Endodermal cell (in vitro differentiated cells): Measurements from ENCODE around the gene CASZ1. TPM values are rescaled to one million over a fixed set of nuclear protein-coding genes. Genes with fewer than 3 reads are reported as not detected.

Source experiments
- DNase-seq: peaks from one replicate; pipeline ENCODE4 v3.0.0-alpha.2; 2017
- H3K27ac ChIP-seq: 2 replicates; pipeline ENCODE4 v1.5.1; 2013; ENCODE audit warnings: mild to moderate bottlenecking, low read depth, low read length, moderate library complexity
- H3K27me3 ChIP-seq: 2 replicates; pipeline ENCODE4 v1.6.1; 2013; ENCODE audit warnings: mild to moderate bottlenecking, low read length, moderate library complexity; ENCODE audit not compliant: insufficient read depth, control insufficient read depth, poor library complexity, severe bottlenecking
- H3K36me3 ChIP-seq: 2 replicates; pipeline ENCODE4 v1.7.0; 2013; ENCODE audit warnings: mild to moderate bottlenecking, low read length, moderate library complexity; ENCODE audit not compliant: control insufficient read depth, insufficient read depth
- H3K4me1 ChIP-seq: one replicate; pipeline ENCODE4 v1.7.0; 2013; ENCODE audit warnings: low read length; ENCODE audit not compliant: control insufficient read depth, insufficient read depth
- H3K4me3 ChIP-seq: 2 replicates; pipeline ENCODE4 v1.5.1; 2013; ENCODE audit warnings: mild to moderate bottlenecking, low read length, moderate library complexity
- H3K9ac ChIP-seq: 2 replicates; pipeline ENCODE4 v1.6.1; 2013; ENCODE audit warnings: mild to moderate bottlenecking, low read length, moderate library complexity; ENCODE audit not compliant: poor library complexity, severe bottlenecking; ENCODE audit errors: extremely low read depth
- H3K9me3 ChIP-seq: 2 replicates; pipeline ENCODE4 v1.6.1; 2013; ENCODE audit warnings: mild to moderate bottlenecking, low read length, moderate library complexity; ENCODE audit not compliant: control insufficient read depth
- H3K27ac Mint-ChIP-seq: 2 replicates; pipeline ENCODE4 v1.8.0; 2020; ENCODE audit warnings: mixed read lengths
- H3K27me3 Mint-ChIP-seq: 2 replicates; pipeline ENCODE4 v1.8.0; 2021; ENCODE audit warnings: mild to moderate bottlenecking, mixed read lengths; ENCODE audit not compliant: insufficient read depth
- H3K36me3 Mint-ChIP-seq: 2 replicates; pipeline ENCODE4 v1.8.0; 2020; ENCODE audit warnings: low read depth, mixed read lengths
- H3K4me1 Mint-ChIP-seq: 2 replicates; pipeline ENCODE4 v1.8.0; 2020; ENCODE audit warnings: mixed read lengths
- H3K4me3 Mint-ChIP-seq: 2 replicates; pipeline ENCODE4 v1.8.0; 2020; ENCODE audit warnings: mild to moderate bottlenecking, moderate library complexity, mixed read lengths
- H3K9me3 Mint-ChIP-seq: 2 replicates; pipeline ENCODE4 v1.8.0; 2020; ENCODE audit warnings: mild to moderate bottlenecking, mixed read lengths
- WGBS, 2 experiments: methylation state at CpG; one replicate each; pipeline versions ENCODE4 v1.1.5 to v1.1.7; 2013; ENCODE audit warnings: missing lambda C conversion rate in 2 of 2, mixed read lengths in 1 of 2; ENCODE audit not compliant: insufficient coverage in 1 of 2, insufficient read length in 1 of 2; 5-methylcytosine and 5-hydroxymethylcytosine counted together
- total RNA-seq, 2 donors: library from RNA; stranded (reverse); fragmentation: NEBNext Ultra II Directional in 1 of 2; extraction: Animal tissue kit (Norgen Biotek cat#: 25700) in 1 of 2; gene quantifications; 2 replicates in 1 of 2; 3 replicates in 1 of 2; pipeline ENCODE4 v1.2.1, GENCODE V29; 2021
- TF ChIP-seq, protein P1 (sequence below): fragments of 200-600 bp; sonication (generic); conservative IDR thresholded peaks from 2 replicates; pipeline ENCODE4 v1.5.0; 2021; ENCODE audit warnings: antibody characterized with exemption, mild to moderate bottlenecking

CASZ1 gene
- total RNA-seq, 2 donors from 2014 or later = 3.5 to 5.9 TPM

DNA sequence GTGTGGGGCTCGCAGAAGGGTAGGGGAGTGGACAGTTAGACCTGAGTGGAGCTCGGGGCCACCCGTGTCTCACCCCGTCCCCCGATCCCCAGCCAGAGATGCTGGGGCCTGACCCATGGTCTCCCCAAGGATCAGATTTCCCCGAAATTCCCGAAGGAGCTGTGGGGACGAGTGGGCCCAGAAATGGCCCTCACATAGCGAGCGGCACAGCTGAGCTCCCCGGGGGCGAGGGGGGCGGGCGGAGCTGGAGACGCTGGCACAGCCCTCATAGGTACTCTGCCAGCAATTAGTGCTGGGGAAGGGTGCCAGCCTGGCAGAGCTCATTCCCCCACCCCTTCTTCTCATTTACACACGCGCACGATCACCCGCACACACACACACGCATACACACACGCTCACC, 9.2 kb downstream of the CASZ1 start:
- no peaks in the 10 kb centered on the region for H3K9me3 Mint-ChIP-seq
- Histone ChIP-seq H3K4me3 (no peak overlapping the region), H3K27ac (no peak overlapping the region), H3K9ac (no peak overlapping the region), H3K36me3 (no peaks in the 10 kb centered on the region), H3K27me3 (peaks cover 33% of the 10 kb centered on the region), H3K4me1 (no peaks in the 10 kb centered on the region), H3K9me3 (no peaks in the 10 kb centered on the region)
- no peak overlapping the region for H3K27ac Mint-ChIP-seq
- no peak overlapping the region for H3K4me3 Mint-ChIP-seq
- DNase-seq = no peak
- H3K4me1 Mint-ChIP-seq = peaks cover under 1% of the 10 kb centered on the region
- peaks cover 29% of the 10 kb centered on the region for H3K27me3 Mint-ChIP-seq
- no peaks in the 10 kb centered on the region for H3K36me3 Mint-ChIP-seq
- TF ChIP-seq, protein P1, sequence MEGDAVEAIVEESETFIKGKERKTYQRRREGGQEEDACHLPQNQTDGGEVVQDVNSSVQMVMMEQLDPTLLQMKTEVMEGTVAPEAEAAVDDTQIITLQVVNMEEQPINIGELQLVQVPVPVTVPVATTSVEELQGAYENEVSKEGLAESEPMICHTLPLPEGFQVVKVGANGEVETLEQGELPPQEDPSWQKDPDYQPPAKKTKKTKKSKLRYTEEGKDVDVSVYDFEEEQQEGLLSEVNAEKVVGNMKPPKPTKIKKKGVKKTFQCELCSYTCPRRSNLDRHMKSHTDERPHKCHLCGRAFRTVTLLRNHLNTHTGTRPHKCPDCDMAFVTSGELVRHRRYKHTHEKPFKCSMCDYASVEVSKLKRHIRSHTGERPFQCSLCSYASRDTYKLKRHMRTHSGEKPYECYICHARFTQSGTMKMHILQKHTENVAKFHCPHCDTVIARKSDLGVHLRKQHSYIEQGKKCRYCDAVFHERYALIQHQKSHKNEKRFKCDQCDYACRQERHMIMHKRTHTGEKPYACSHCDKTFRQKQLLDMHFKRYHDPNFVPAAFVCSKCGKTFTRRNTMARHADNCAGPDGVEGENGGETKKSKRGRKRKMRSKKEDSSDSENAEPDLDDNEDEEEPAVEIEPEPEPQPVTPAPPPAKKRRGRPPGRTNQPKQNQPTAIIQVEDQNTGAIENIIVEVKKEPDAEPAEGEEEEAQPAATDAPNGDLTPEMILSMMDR = no peak
- 92 to 93% methylated on average over 9 to 21 of the region's 21 CpGs for WGBS, 2 experiments

DNA sequence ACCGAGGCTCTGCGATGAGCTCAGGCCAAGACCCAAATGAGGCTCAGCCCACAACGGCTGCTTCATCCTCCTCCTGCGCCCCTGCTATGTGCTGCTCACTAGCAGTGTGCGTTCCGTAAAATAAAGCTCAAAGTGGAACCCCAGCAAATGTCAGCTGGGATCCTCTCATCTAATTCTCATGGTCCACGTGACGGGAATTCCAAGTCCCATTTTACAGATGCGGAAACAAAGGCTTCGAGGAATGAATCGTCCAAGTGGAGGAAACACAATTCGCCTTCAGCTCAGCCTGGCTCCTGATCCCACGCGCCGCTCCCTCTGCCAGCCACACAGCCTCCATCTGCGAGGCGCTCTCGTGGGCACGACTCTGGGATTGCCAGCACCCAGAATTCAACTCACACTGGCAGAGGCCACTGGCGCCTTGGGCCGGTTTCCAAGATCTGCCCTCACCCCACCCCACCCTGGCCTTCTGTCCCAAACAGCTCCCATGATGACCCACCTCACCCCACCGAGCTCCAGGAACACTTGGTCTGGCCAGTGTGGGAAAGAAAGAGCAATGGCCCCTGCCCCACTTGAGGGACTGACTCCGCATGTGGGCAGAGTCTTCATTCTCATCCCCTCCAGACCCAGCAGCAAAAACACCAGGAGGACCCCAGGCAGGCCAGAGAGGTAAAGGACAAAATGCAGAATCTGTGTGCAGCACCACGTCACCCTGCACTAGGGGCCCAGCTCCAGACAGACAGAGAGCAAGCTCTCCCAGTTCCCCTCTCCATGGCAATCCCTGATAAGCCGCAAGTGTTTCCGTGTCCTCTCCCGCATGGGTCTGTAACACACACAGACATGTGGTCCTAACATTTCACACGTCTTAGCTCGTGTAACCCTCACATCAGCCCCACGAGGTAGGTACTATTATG, 10.5 kb downstream of the CASZ1 start:
- no peak for DNase-seq
- no peaks in the 10 kb centered on the region for H3K9me3 ChIP-seq
- H3K27ac ChIP-seq = no peak overlapping the region
- Mint-ChIP-seq H3K4me1 (no peaks in the 10 kb centered on the region), H3K4me3 (no peak overlapping the region), H3K36me3 (no peaks in the 10 kb centered on the region), H3K9me3 (no peaks in the 10 kb centered on the region), H3K27me3 (peaks cover 31% of the 10 kb centered on the region), H3K27ac (no peak overlapping the region)
- peaks cover 23% of the 10 kb centered on the region for H3K27me3 ChIP-seq
- TF ChIP-seq, protein P1 = no peak
- no peaks in the 10 kb centered on the region for H3K4me1 ChIP-seq
- WGBS, 2 experiments = 94 to 97% methylated on average over 21 to 30 of the region's 30 CpGs
- no peak overlapping the region for H3K9ac ChIP-seq
- no peak overlapping the region for H3K4me3 ChIP-seq
- H3K36me3 ChIP-seq = no peaks in the 10 kb centered on the region

DNA sequence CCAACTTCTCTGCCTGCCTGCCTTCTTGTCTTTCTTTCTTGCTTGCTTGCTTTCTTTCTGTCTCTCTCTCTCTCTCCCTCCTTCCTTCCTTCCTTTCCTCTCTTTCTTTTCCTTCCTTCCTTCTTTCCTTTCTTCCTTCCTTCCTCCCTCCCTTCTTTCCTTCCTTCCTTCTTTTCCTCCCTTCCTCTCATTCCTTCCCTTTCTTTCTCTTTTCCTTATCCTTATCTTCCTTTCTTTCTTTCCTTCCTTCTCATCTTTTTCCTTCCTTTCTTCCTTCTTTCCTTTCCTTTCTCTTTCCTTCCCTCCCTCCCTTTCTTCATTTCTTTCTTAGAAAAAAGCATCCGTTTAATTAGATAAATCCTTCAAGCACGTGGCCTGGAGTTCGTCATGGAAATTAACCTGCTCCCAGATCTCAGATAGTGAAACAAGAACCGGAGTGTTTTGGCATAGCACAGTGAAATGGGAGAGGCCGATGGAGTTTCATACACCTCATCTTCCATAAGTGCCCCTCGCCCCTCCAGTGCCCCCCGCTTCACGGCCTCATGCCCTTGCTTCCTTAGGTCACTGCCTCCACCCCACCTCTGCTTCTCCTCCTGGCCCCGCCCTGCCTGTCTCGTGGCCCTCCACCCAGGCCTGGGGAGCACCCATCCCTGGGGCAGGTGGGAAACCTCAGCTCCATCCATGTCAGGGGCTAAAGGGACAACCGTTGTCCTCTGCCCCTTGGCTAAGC, 11.3 kb downstream of the CASZ1 start:
- H3K27me3 ChIP-seq = peaks cover 16% of the 10 kb centered on the region
- H3K27ac Mint-ChIP-seq = no peak overlapping the region
- 92 to 94% methylated on average over 5 to 11 of the region's 11 CpGs for WGBS, 2 experiments
- H3K4me1 ChIP-seq = no peaks in the 10 kb centered on the region
- no peaks in the 10 kb centered on the region for H3K9me3 Mint-ChIP-seq
- no peak overlapping the region for H3K27ac ChIP-seq
- H3K4me1 Mint-ChIP-seq = no peaks in the 10 kb centered on the region
- H3K4me3 Mint-ChIP-seq = no peak overlapping the region
- no peak for DNase-seq
- no peaks in the 10 kb centered on the region for H3K9me3 ChIP-seq
- no peak overlapping the region for H3K4me3 ChIP-seq
- H3K27me3 Mint-ChIP-seq = peaks cover 31% of the 10 kb centered on the region
- H3K9ac ChIP-seq = no peak overlapping the region
- no peaks in the 10 kb centered on the region for H3K36me3 Mint-ChIP-seq
- TF ChIP-seq, protein P1 = no peak
- H3K36me3 ChIP-seq = no peaks in the 10 kb centered on the region
